Progenitor cell of endocrine pancreas (in vitro differentiated cells): ENCODE data around the gene TMEM144. TPM values are rescaled to one million over a fixed set of nuclear protein-coding genes. Genes with fewer than 3 reads are reported as not detected.
"Not testable (repeated sequence)": the region's sequence is repeated elsewhere in the genome, so short reads cannot be mapped to it uniquely, and the experiment has no call there.

Experiments used
- DNase-seq: peaks from one replicate; pipeline ENCODE4 v3.0.0; 2021; ENCODE audit warnings: low spot score; ENCODE audit not compliant: unreplicated experiment
- H3K27ac Mint-ChIP-seq: 2 replicates; pipeline ENCODE4 v1.8.0; 2021; ENCODE audit warnings: mild to moderate bottlenecking, moderate library complexity, mixed read lengths
- H3K27me3 Mint-ChIP-seq: 2 replicates; pipeline ENCODE4 v1.8.0; 2021; ENCODE audit warnings: mixed read lengths
- H3K36me3 Mint-ChIP-seq: 2 replicates; pipeline ENCODE4 v1.8.0; 2022; ENCODE audit warnings: mixed read lengths; ENCODE audit not compliant: insufficient read depth
- H3K4me1 Mint-ChIP-seq: 2 replicates; pipeline ENCODE4 v1.8.0; 2021; ENCODE audit warnings: low read depth, mixed read lengths
- H3K4me3 Mint-ChIP-seq: 2 replicates; pipeline ENCODE4 v1.8.0; 2021; ENCODE audit warnings: low read depth, mild to moderate bottlenecking, moderate library complexity, mixed read lengths
- H3K9me3 Mint-ChIP-seq: 2 replicates; pipeline ENCODE4 v1.8.0; 2021; ENCODE audit warnings: low read depth, mixed read lengths
- CTCF ChIP-seq: fragments of 200-600 bp; sonication (generic); IDR thresholded peaks from one replicate; pipeline ENCODE4 v1.5.0; 2021; ENCODE audit warnings: antibody characterized with exemption, mild to moderate bottlenecking; ENCODE audit not compliant: unreplicated experiment
- total RNA-seq: library from RNA; stranded (reverse); gene quantifications from 2 replicates; pipeline ENCODE4 v1.2.1, GENCODE V29; 2021

Gene TMEM144
- total RNA-seq, 1 donor from 2014 or later, result 11.9 TPM

- no peak overlapping the region for H3K27ac Mint-ChIP-seq
- H3K4me3 Mint-ChIP-seq, result no peak overlapping the region
- DNase-seq, result no peak
- peaks cover 9% of the 10 kb centered on the region for H3K36me3 Mint-ChIP-seq
- TF ChIP-seq CTCF, result no peak
- no peaks in the 10 kb centered on the region for H3K9me3 Mint-ChIP-seq
- no peaks in the 10 kb centered on the region for H3K27me3 Mint-ChIP-seq
- no peaks in the 10 kb centered on the region for H3K4me1 Mint-ChIP-seq
These were observed 9.3 kb downstream of the TMEM144 start for GRCh38 chr4:158219623-158220022.

DNA sequence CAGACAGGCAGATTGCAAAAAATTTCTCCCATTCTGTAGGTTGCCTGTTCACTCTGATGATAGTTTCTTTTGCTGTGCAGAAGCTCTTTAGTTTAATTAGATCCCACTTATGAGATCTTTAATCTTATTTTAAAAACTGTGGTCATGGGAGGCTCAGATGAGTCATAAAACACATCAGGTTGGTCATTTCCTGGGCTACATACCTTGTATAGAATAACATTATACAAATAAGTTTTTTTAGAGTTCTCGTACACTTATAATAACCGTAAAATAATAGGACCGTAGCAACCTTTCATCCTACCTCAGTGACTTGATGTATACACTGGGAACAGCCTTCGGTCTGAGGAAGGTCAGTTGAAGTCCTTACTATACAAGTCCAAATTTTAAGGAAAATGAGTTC is 14.0 kb downstream of the TMEM144 start:
- not testable (repeated sequence) for DNase-seq, H3K27ac Mint-ChIP-seq, H3K9me3 Mint-ChIP-seq, H3K27me3 Mint-ChIP-seq, H3K36me3 Mint-ChIP-seq, H3K4me1 Mint-ChIP-seq, H3K4me3 Mint-ChIP-seq

GRCh38 chr4:158224999-158225398 is 14.7 kb downstream of the TMEM144 start:
- not testable (repeated sequence) for H3K4me3 Mint-ChIP-seq, H3K9me3 Mint-ChIP-seq, H3K27me3 Mint-ChIP-seq, H3K27ac Mint-ChIP-seq, DNase-seq, H3K4me1 Mint-ChIP-seq, H3K36me3 Mint-ChIP-seq

DNA sequence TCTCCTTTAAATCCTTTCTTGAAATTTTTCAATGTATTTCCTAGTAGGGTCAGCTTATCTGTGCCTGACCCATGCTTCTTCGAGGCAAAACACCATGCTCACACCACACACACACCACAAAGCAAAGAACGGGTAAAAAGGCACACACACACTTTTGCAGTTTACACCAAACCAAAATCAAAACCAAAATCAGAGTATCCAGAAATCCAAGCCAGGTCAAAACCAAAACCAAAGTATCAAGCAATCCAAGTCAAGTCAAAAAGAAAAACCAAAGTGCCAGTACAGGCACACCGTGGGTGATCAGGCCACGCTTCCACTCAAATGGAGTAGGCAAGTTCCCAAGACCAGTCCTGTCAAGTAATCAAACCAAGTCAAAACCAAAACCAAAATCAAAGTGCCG is 17.6 kb downstream of the TMEM144 start:
- H3K27me3 Mint-ChIP-seq, H3K27ac Mint-ChIP-seq: not testable (repeated sequence)
- peaks cover 11% of the 10 kb centered on the region for H3K9me3 Mint-ChIP-seq

GRCh38 chr4:158228399-158228798 is 18.1 kb downstream of the TMEM144 start:
- not testable (repeated sequence) for H3K4me3 Mint-ChIP-seq, H3K27me3 Mint-ChIP-seq, DNase-seq, H3K4me1 Mint-ChIP-seq, H3K27ac Mint-ChIP-seq
- Mint-ChIP-seq H3K36me3 (peaks cover 18% of the 10 kb centered on the region), H3K9me3 (peaks cover 11% of the 10 kb centered on the region)

More for the DNA sequence above, 17.6 kb downstream of the TMEM144 start:
- DNase-seq, H3K4me3 Mint-ChIP-seq, H3K4me1 Mint-ChIP-seq: not testable (repeated sequence)
- peaks cover 20% of the 10 kb centered on the region for H3K36me3 Mint-ChIP-seq

- Mint-ChIP-seq H3K9me3 (peaks cover 11% of the 10 kb centered on the region), H3K27me3 (no peaks in the 10 kb centered on the region), H3K4me3 (no peak overlapping the region), H3K36me3 (peaks cover 16% of the 10 kb centered on the region), H3K27ac (no peak overlapping the region), H3K4me1 (peaks cover 2% of the 10 kb centered on the region)
- no peak for DNase-seq
- TF ChIP-seq CTCF, result no peak
These were observed 19.5 kb downstream of the TMEM144 start for GRCh38 chr4:158229768-158230167.

GRCh38 chr4:158234671-158235070 is 24.4 kb downstream of the TMEM144 start:
- Mint-ChIP-seq H3K4me3 (no peak overlapping the region), H3K4me1 (no peaks in the 10 kb centered on the region), H3K36me3 (peaks cover 16% of the 10 kb centered on the region), H3K9me3 (peaks cover 11% of the 10 kb centered on the region), H3K27ac (no peak overlapping the region), H3K27me3 (no peaks in the 10 kb centered on the region)
- DNase-seq, result no peak
- TF ChIP-seq CTCF, result no peak
